Ovary (tissue), 3 donors: ENCODE measurements around the gene SRGAP3.

ENCODE experiments used
- CTCF ChIP-seq, 3 donors: fragments of 450-650 bp in 2 of 3; fragments of 200-600 bp in 1 of 3; IDR thresholded peaks; one replicate each; pipeline versions ENCODE4 v1.5.1 to v1.8.0; 2016 to 2022; ENCODE audit warnings: antibody characterized with exemption in 3 of 3, mild to moderate bottlenecking in 1 of 3
- EP300 ChIP-seq: sonication (generic); formaldehyde crosslinking; IDR thresholded peaks from one replicate; pipeline ENCODE4 v1.6.1; 2017; ENCODE audit warnings: antibody characterized with exemption
- POLR2A ChIP-seq: fragments of 450-650 bp; IDR thresholded peaks from one replicate; pipeline ENCODE4 v1.6.1; 2017; ENCODE audit warnings: antibody characterized with exemption, mild to moderate bottlenecking, moderate library complexity
- donor health status: DM: no; HTN: no; CAD: no.

DNA sequence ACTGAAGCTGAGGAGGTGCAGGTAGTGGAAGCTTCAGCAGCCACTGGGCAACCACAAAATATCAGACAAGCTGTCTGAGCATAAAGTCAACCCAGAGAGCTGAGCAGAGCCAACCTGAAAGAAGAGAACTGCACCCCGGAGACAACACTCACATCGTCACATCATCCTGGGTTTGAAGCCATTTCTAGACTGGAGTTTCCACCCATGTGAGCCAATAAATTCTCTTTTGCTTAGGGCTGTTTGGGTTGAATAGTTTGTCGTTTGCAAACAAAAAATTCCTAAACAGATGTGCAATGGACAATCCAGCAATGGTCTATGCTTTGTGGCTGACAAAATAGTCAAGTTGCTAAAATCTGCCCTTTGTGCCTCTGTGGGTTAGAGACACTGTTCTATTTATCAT, 270.9 kb downstream of the SRGAP3 start:
- TF ChIP-seq CTCF (IDR thresholded peaks at IDR 0.05) (no peak), POLR2A (no peak), EP300 (no peak)
